K562 (cell line): ENCODE data around the gene PRR5. TPM values are rescaled to one million over a fixed set of nuclear protein-coding genes. Genes with fewer than 3 reads are reported as not detected.

Experiments
- ATAC-seq: fragments of 200-7000 bp; cut with Tn5 transposase; 3 replicates; pipeline ENCODE4 v1.9.1; 2020; ENCODE audit warnings: moderate library complexity
- BruUV-seq: library from RNA; stranded (reverse); fragments of 400-500 nt; replicated peaks from 2 replicates; lab custom pipeline; 2021; lab: Mats Ljungman, UMichigan
- CTCF ChIA-PET: fragments of 300-600 bp; formaldehyde crosslinking; extraction: SDS; loops from one replicate; lab custom pipeline; 2021; ENCODE audit warnings: low intra/inter-chr PET ratio; lab: Yijun Ruan, JAX
- POLR2A ChIA-PET: fragments of 300-600, 350-650 bp; sonication (Branson Sonifier 250); formaldehyde crosslinking; extraction: SDS; loops from one replicate; lab custom pipeline; 2021; ENCODE audit warnings: antibody characterized with exemption, inconsistent platforms; lab: Yijun Ruan, JAX
- DNase-seq, 4 experiments: peaks; one replicate each; pipeline versions ENCODE4 v3.0.0 to v3.0.0-alpha.2; 2011 to 2018; ENCODE audit warnings: low spot score in 3 of 4, mixed read lengths in 3 of 4; ENCODE audit errors: extremely low read depth in 1 of 4
- FAIRE-seq: peaks from 2 replicates; lab custom pipeline; 2011; peaks lifted over from hg19 to GRCh38; lab: Jason Lieb, UNC
- H2AFZ ChIP-seq: 2 replicates; pipeline ENCODE4 v1.6.0; 2011; ENCODE audit warnings: low read depth, low read length, control low read depth, inconsistent platforms
- H3K27ac ChIP-seq: fragments of 200-600 bp; 3 replicates; pipeline ENCODE4 v1.8.0; 2011; ENCODE audit warnings: low read depth, mild to moderate bottlenecking, control low read depth, inconsistent platforms, low read length, moderate library complexity, mixed read lengths; ENCODE audit errors: extremely low read depth
- H3K27me3 ChIP-seq, 2 experiments: fragments of 300-600 bp in 1 of 2; 2 replicates in 1 of 2; 3 replicates in 1 of 2; pipeline versions ENCODE4 v1.6.0 to v1.8.0; 2011; ENCODE audit warnings: inconsistent platforms in 2 of 2, low read length in 2 of 2, mild to moderate bottlenecking in 1 of 2, mixed read lengths in 1 of 2, moderate library complexity in 1 of 2; ENCODE audit not compliant: control insufficient read depth in 2 of 2, insufficient read depth in 2 of 2
- H3K36me3 ChIP-seq: fragments of 300-600 bp; 3 replicates; pipeline ENCODE4 v1.8.0; 2011; ENCODE audit warnings: mild to moderate bottlenecking, low read length, inconsistent platforms; ENCODE audit not compliant: control insufficient read depth, insufficient read depth
- H3K4me1 ChIP-seq, 2 experiments: fragments of 200-600 bp in 1 of 2; replicated peaks in 1 of 2; 2 replicates in 1 of 2; 3 replicates in 1 of 2; pipeline versions ENCODE4 v1.5.1 to v1.8.0; 2011; ENCODE audit warnings: inconsistent platforms in 2 of 2, low read length in 2 of 2, mild to moderate bottlenecking in 1 of 2, mixed read lengths in 1 of 2, moderate library complexity in 1 of 2; ENCODE audit not compliant: control insufficient read depth in 2 of 2, insufficient read depth in 2 of 2
- H3K4me2 ChIP-seq: 2 replicates; pipeline ENCODE4 v1.6.1; 2011; ENCODE audit warnings: low read length, control low read depth, inconsistent platforms, mixed read lengths; ENCODE audit not compliant: insufficient read depth
- H3K4me3 ChIP-seq: fragments of 200-600 bp; sonication (generic), shearing (Covaris generic); 2 replicates; pipeline ENCODE4 v1.5.1; 2016; ENCODE audit warnings: control low read depth, inconsistent platforms
- H3K79me2 ChIP-seq: fragments of 200-600 bp; 3 replicates; pipeline ENCODE4 v1.8.0; 2011; ENCODE audit warnings: low read length, inconsistent platforms; ENCODE audit not compliant: control insufficient read depth, insufficient read depth
- H3K9ac ChIP-seq, 2 experiments: 2 replicates each; pipeline versions ENCODE4 v1.6.0 to v1.6.1; 2011; ENCODE audit warnings: low read depth in 2 of 2, low read length in 2 of 2, control low read depth in 1 of 2, inconsistent platforms in 1 of 2, mild to moderate bottlenecking in 1 of 2, mixed read lengths in 1 of 2; ENCODE audit not compliant: insufficient read depth in 1 of 2
- H3K9me1 ChIP-seq: one replicate; pipeline ENCODE4 v1.6.0; 2011; ENCODE audit warnings: inconsistent platforms, mild to moderate bottlenecking, low read length, moderate library complexity; ENCODE audit not compliant: control insufficient read depth, insufficient read depth
- H3K9me3 ChIP-seq: replicated peaks from 2 replicates; pipeline ENCODE4 v1.5.1; 2011; ENCODE audit warnings: low read depth, low read length, inconsistent platforms; ENCODE audit not compliant: control insufficient read depth, insufficient read depth
- H4K20me1 ChIP-seq: replicated peaks from 2 replicates; pipeline ENCODE4 v1.6.1; 2011; ENCODE audit warnings: low read length, inconsistent platforms, mixed read lengths; ENCODE audit not compliant: control insufficient read depth, insufficient read depth
- E2F3 ChIP-seq: fragments of 250-450 bp; sonication (Bioruptor Pico); IDR thresholded peaks from 2 replicates; pipeline ENCODE4 v1.4.0; 2020; ENCODE audit warnings: mild to moderate bottlenecking
- SLC30A9 ChIP-seq: fragments of 250-450 bp; sonication (Bioruptor Pico); IDR thresholded peaks from 2 replicates; pipeline ENCODE4 v1.8.0; 2022; ENCODE audit warnings: mild to moderate bottlenecking, moderate library complexity
- SMAD4 ChIP-seq: fragments of 250-450 bp; sonication (Bioruptor Pico); conservative IDR thresholded peaks from 2 replicates; pipeline ENCODE4 v1.8.0; 2021; ENCODE audit warnings: inconsistent platforms, mild to moderate bottlenecking, moderate library complexity
- SREBF1 ChIP-seq: fragments of 150-350 bp; IDR thresholded peaks from 2 replicates; pipeline ENCODE4 v1.6.1; 2014; ENCODE audit warnings: antibody characterized with exemption, low read depth, low read length, borderline replicate concordance
- ZBTB8A ChIP-seq: fragments of 450-650 bp; IDR thresholded peaks from 2 replicates; pipeline ENCODE4 v1.6.1; 2018; ENCODE audit warnings: mild to moderate bottlenecking, moderate library complexity; ENCODE audit not compliant: partially characterized antibody
- ZNF121 ChIP-seq: sonication (generic); formaldehyde crosslinking; conservative IDR thresholded peaks from 2 replicates; pipeline ENCODE4 v1.8.0; 2022; ENCODE audit warnings: missing genetic modification reagents
- ZNF644 ChIP-seq: fragments of 200-800 bp; sonication (Bioruptor generic); IDR thresholded peaks from 2 replicates; pipeline ENCODE4 v1.6.1; 2016; ENCODE audit warnings: low read depth, missing genetic modification characterization, missing compliant biosample characterization
- WGBS: fragments of 100-300 bp; shearing (Covaris generic); methylation state at CpG from one replicate; pipeline ENCODE4 v1.1.6; 2016; ENCODE audit warnings: low coverage, mixed read lengths; ENCODE audit not compliant: insufficient coverage; ENCODE audit errors: missing lambda C conversion rate; 5-methylcytosine and 5-hydroxymethylcytosine counted together
- in situ Hi-C: fragments of 300-500 bp; cut with MboI; formaldehyde crosslinking; loops from 4 replicates; pipeline ENCODE4 v1.15.0; 2018; ENCODE audit warnings: inconsistent platforms, mixed read lengths
- intact Hi-C: fragments of 100-400 bp; cut with micrococcal nuclease; formaldehyde crosslinking; loops from 2 replicates; pipeline ENCODE4 v1.14.2; 2022
- polyA plus RNA-seq, 8 experiments: library from polyadenylated mRNA; depleted of rRNA in 4 of 8; stranded (reverse) in 5 of 8; unstranded in 3 of 8; fragments of >200 nt; fragmentation: Nextera tagmentation in 2 of 8; fragmentation: Illumina TruSeq in 1 of 8; extraction: Ambion mirVana in 2 of 8; extraction: Trizol in 1 of 8; gene quantifications; 2 replicates each; pipeline versions ENCODE4 v1.2.1 to v1.2.3, GENCODE V29; 2011 to 2014; ENCODE audit warnings: inconsistent platforms in 1 of 8, missing spikeins in 1 of 8
- total RNA-seq, 7 experiments: library from RNA; depleted of rRNA in 6 of 7; stranded (reverse); fragments of >200 nt in 6 of 7; fragmentation: Illumina TruSeq in 2 of 7; extraction: Trizol in 2 of 7; gene quantifications; 2 replicates each; pipeline versions ENCODE4 v1.2.1 to v1.2.3, GENCODE V29; 2011 to 2021; ENCODE audit warnings: low replicate concordance in 1 of 7
- TF ChIP-seq, protein P1 (sequence below): fragments of 450-650 bp; IDR thresholded peaks from 2 replicates; pipeline ENCODE4 v1.7.1; 2018; ENCODE audit warnings: mild to moderate bottlenecking, low read depth; ENCODE audit not compliant: partially characterized antibody

Gene PRR5
- total and polyA plus RNA-seq, 9 of the 15 experiments (the other 6 are each of a cell fraction or from before 2014, with no cell fraction given), result 0.13 to 21.0 (median 7.5) TPM

DNA sequence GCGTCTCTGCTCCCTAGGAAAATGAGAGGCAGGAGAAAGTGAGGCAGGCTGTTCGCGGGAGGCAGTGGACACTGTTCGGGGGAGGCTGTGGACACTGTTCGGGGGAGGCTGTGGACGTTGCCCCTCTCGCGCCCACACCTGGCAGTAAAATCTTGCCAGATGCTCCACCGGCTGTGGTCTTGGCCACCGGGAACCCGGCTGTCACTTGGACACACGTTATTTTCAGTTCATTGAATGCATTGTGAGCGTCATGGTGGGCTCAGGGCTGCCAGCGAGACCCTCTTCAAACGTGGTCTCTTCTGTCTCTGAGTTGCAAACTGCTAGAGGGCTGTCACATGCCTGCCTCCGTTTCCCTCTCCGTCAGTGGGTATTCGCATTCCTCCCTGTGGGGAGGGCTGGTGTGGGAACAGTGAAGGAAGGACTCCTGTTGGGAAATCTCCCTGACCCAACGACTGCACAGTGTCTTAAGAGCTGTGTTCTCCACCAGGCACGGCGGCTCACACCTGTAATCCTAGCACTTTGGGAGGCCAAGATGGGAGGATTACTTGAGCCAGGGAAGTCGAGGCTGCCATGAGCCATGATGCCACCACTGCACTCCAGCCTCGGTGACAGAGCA lies 1.4 kb downstream of the PRR5 start (continued):
- TF ChIP-seq ZBTB8A (no peak), E2F3 (CRISPR knock-in tag) (no peak), SMAD4 (CRISPR knock-in tag) (no peak), SREBF1 (no peak), ZNF121 (CRISPR knock-in tag) (no peak)
- TF ChIP-seq, all 486 proteins: peak for 0

DNA sequence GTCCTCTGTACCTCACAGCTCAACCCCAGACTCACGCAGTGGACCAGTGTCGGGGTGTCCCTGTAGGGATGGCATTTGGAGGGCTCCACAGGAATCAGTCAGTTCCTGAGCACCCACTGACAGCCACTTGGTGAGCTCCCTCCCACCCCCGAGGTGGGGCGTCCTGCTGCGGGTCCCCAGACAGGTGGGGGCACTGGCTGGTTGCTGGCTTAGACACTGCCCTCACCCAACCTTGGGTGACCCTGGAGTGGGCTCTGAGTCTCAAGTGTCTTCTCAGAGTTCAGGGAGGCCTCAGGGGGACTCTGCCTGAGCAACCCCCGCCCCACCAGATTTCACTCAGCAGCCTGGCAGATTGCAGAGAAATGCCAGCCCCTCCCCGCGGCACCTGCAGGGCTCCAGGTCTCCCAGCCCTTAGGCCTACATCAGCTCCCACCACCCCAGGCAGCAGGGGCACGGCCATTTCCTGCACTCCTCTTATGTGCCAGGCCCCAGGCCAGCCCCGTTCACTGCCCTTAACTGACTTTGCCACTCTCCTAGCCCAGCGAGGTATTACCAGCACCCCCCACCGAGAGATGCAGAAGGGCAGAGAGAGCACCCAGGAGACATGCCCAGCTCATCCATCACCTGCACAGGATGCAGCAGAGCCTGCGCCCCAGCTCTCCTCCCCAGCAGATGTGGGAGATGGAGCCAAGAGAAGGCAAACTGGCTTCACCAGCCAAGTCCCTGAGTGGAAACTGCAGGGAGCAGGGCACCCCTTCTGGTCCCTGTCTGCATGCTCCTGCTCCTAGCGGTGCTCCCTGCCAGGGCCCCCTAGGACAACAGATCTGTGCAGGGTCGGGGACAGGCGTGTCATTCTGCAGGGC lies 2.4 kb downstream of the PRR5 start:
- Histone ChIP-seq H3K27ac (no peak overlapping the region), H3K4me2 (no peak overlapping the region), H4K20me1 (peaks cover 10% of the 10 kb centered on the region), H3K4me3 (no peak overlapping the region), H3K9ac (no peak overlapping the region), H3K27me3 (no peaks in the 10 kb centered on the region), H2AFZ (no peak overlapping the region), H3K4me1 (peaks cover 3 to 42% of the 10 kb centered on the region in 2 experiments; a peak in 4 of 5 replicates), H3K9me1 (no peaks in the 10 kb centered on the region), H3K9me3 (no peaks in the 10 kb centered on the region), H3K79me2 (peaks cover 13% of the 10 kb centered on the region; the same call in 2 of the 3 replicates)
- intact Hi-C loops, result no loop called here
- CTCF ChIA-PET, result no interaction called here
- in situ Hi-C loops, result no loop called here
- no TSS peak for BruUV-seq
- TF ChIP-seq, protein P1, sequence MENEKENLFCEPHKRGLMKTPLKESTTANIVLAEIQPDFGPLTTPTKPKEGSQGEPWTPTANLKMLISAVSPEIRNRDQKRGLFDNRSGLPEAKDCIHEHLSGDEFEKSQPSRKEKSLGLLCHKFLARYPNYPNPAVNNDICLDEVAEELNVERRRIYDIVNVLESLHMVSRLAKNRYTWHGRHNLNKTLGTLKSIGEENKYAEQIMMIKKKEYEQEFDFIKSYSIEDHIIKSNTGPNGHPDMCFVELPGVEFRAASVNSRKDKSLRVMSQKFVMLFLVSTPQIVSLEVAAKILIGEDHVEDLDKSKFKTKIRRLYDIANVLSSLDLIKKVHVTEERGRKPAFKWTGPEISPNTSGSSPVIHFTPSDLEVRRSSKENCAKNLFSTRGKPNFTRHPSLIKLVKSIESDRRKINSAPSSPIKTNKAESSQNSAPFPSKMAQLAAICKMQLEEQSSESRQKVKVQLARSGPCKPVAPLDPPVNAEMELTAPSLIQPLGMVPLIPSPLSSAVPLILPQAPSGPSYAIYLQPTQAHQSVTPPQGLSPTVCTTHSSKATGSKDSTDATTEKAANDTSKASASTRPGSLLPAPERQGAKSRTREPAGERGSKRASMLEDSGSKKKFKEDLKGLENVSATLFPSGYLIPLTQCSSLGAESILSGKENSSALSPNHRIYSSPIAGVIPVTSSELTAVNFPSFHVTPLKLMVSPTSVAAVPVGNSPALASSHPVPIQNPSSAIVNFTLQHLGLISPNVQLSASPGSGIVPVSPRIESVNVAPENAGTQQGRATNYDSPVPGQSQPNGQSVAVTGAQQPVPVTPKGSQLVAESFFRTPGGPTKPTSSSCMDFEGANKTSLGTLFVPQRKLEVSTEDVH, result no peak
- no peak for TF ChIP-seq SLC30A9 (CRISPR knock-in tag)
- no peak for TF ChIP-seq ZNF644 (tag)
- TF ChIP-seq, all 486 proteins: peak for 0
- WGBS, result 90% methylated on average over 9 of the region's 16 CpGs
- H3K36me3 ChIP-seq, result no peaks in the 10 kb centered on the region
- DNase-seq (no peak), FAIRE-seq (no peak), ATAC-seq (no peak)
- POLR2A ChIA-PET, result interaction anchor here (0.5 to 1.4 kb wide), 2 partner anchors 26 to 845 kb away, joined by 3 to 5 read pairs; no protein-coding TSS in a partner anchor
